SK-N-SH (cell line): ENCODE measurements around the gene NECTIN2. TPM values are rescaled to one million over a fixed set of nuclear protein-coding genes. Genes with fewer than 3 reads are reported as not detected.

ENCODE experiments used
- CTCF ChIA-PET: fragments of 300-600, 350-600 bp; formaldehyde crosslinking; extraction: SDS; loops from one replicate; lab custom pipeline; 2021; lab: Yijun Ruan, JAX
- POLR2A ChIA-PET: fragments of 350-600 bp; sonication (Branson Sonifier 250); formaldehyde crosslinking; extraction: SDS; loops from one replicate; lab custom pipeline; 2020; ENCODE audit warnings: antibody characterized with exemption, inconsistent platforms; lab: Yijun Ruan, JAX
- DNase-seq: peaks from one replicate; pipeline ENCODE4 v3.0.0; 2012
- H2AFZ ChIP-seq: fragments of 200-600 bp; sonication (generic); 2 replicates; pipeline ENCODE4 v1.8.1; 2016; ENCODE audit warnings: antibody characterized with exemption, mild to moderate bottlenecking, low read depth
- H3F3A ChIP-seq: fragments of 200-600 bp; sonication (generic); replicated peaks from 2 replicates; pipeline ENCODE3; 2016; ENCODE audit warnings: antibody characterized with exemption, mild to moderate bottlenecking; ENCODE audit not compliant: insufficient read depth
- H3K27ac ChIP-seq, 2 experiments: fragments of 200-500 bp in 1 of 2; fragments of 200-600 bp in 1 of 2; sonication (Bioruptor generic) in 1 of 2; sonication (generic), shearing (Covaris generic) in 1 of 2; 2 replicates each; pipeline versions ENCODE4 v1.5.1 to v1.6.1; 2014 to 2016; ENCODE audit warnings: low read depth in 2 of 2, inconsistent platforms in 1 of 2, low read length in 1 of 2, mild to moderate bottlenecking in 1 of 2, mixed read lengths in 1 of 2
- H3K27me3 ChIP-seq: fragments of 200-600 bp; sonication (generic), shearing (Covaris generic); 2 replicates; pipeline ENCODE4 v1.6.1; 2016; ENCODE audit warnings: mixed run types; ENCODE audit not compliant: insufficient read depth
- H3K36me3 ChIP-seq, 2 experiments: fragments of 200-500 bp in 1 of 2; fragments of 200-600 bp in 1 of 2; sonication (Bioruptor generic) in 1 of 2; sonication (generic) in 1 of 2; replicated peaks in 1 of 2; 2 replicates each; pipeline versions ENCODE3 to v1.5.1; 2014 to 2016; ENCODE audit warnings: low read length in 1 of 2, mild to moderate bottlenecking in 1 of 2; ENCODE audit not compliant: insufficient read depth in 2 of 2, control insufficient read depth in 1 of 2
- H3K4me1 ChIP-seq, 2 experiments: fragments of 200-500 bp in 1 of 2; fragments of 200-600 bp in 1 of 2; sonication (Bioruptor generic) in 1 of 2; sonication (generic), shearing (Covaris generic) in 1 of 2; 2 replicates each; pipeline versions ENCODE4 v1.5.1 to v1.6.1; 2014 to 2016; ENCODE audit warnings: low read depth in 1 of 2, low read length in 1 of 2, mixed run types in 1 of 2; ENCODE audit not compliant: insufficient read depth in 2 of 2, control insufficient read depth in 1 of 2
- H3K4me2 ChIP-seq: fragments of 200-600 bp; sonication (generic), shearing (Covaris generic); 2 replicates; pipeline ENCODE4 v1.6.1; 2017; ENCODE audit warnings: mixed run types
- H3K4me3 ChIP-seq, 2 experiments: fragments of 200-500 bp in 1 of 2; fragments of 200-600 bp in 1 of 2; sonication (Bioruptor generic) in 1 of 2; sonication (generic), shearing (Covaris generic) in 1 of 2; 2 replicates each; pipeline versions ENCODE4 v1.5.1 to v1.8.1; 2014 to 2016; ENCODE audit warnings: low read depth in 2 of 2, inconsistent platforms in 1 of 2, low read length in 1 of 2, mild to moderate bottlenecking in 1 of 2, mixed read lengths in 1 of 2, moderate library complexity in 1 of 2
- H3K79me2 ChIP-seq: fragments of 200-600 bp; sonication (generic); 2 replicates; pipeline ENCODE4 v1.8.1; 2017; ENCODE audit warnings: mild to moderate bottlenecking; ENCODE audit not compliant: insufficient read depth
- H3K9ac ChIP-seq: fragments of 200-600 bp; sonication (generic); 2 replicates; pipeline ENCODE4 v1.6.1; 2017; ENCODE audit warnings: mixed run types
- H3K9me2 ChIP-seq: fragments of 200-600 bp; sonication (generic); 2 replicates; pipeline ENCODE4 v1.6.1; 2017; ENCODE audit warnings: mixed run types
- H3K9me3 ChIP-seq: fragments of 200-600 bp; sonication (generic); 2 replicates; pipeline ENCODE4 v1.6.1; 2017; ENCODE audit warnings: mixed run types, mild to moderate bottlenecking, moderate library complexity
- H4K20me1 ChIP-seq: fragments of 200-600 bp; sonication (generic); 2 replicates; pipeline ENCODE4 v1.6.1; 2017; ENCODE audit warnings: mild to moderate bottlenecking, mixed run types; ENCODE audit not compliant: insufficient read depth
- FOSL2 ChIP-seq: IDR thresholded peaks from 2 replicates; pipeline ENCODE4 v1.4.0; 2012; ENCODE audit warnings: low read depth, mild to moderate bottlenecking, moderate library complexity, borderline replicate concordance
- FOXJ3 ChIP-seq: sonication (generic); formaldehyde crosslinking; IDR thresholded peaks from 2 replicates; pipeline ENCODE4 v1.5.1; 2020; ENCODE audit warnings: mild to moderate bottlenecking, missing genetic modification reagents
- FOXM1 ChIP-seq: IDR thresholded peaks from 2 replicates; pipeline ENCODE4 v1.4.0; 2012; ENCODE audit warnings: low read depth, mild to moderate bottlenecking
- GABPA ChIP-seq: IDR thresholded peaks from 2 replicates; pipeline ENCODE4 v1.4.0; 2012; ENCODE audit warnings: low read depth, mild to moderate bottlenecking
- GATA2 ChIP-seq: sonication (generic); formaldehyde crosslinking; IDR thresholded peaks from 2 replicates; pipeline ENCODE4 v1.5.0; 2020; ENCODE audit warnings: mild to moderate bottlenecking, missing genetic modification reagents
- IRF3 ChIP-seq: fragments of 150-350 bp; IDR thresholded peaks from 2 replicates; pipeline ENCODE4 v1.6.1; 2016; ENCODE audit warnings: mild to moderate bottlenecking, low read depth, low read length
- JUND ChIP-seq: IDR thresholded peaks from 2 replicates; pipeline ENCODE4 v1.4.0; 2012
- MXI1 ChIP-seq: IDR thresholded peaks from 2 replicates; pipeline ENCODE4 v1.6.1; 2012; ENCODE audit warnings: mild to moderate bottlenecking, low read depth, low read length, improper control_type of control experiment
- POLR2AphosphoS5 ChIP-seq: IDR thresholded peaks from 2 replicates; pipeline ENCODE4 v1.6.1; 2012; ENCODE audit warnings: low read depth, low read length
- RAD21 ChIP-seq: IDR thresholded peaks from 2 replicates; pipeline ENCODE4 v1.6.1; 2012; ENCODE audit warnings: mild to moderate bottlenecking, low read length
- REST ChIP-seq: IDR thresholded peaks from 2 replicates; pipeline ENCODE4 v1.6.1; 2012; ENCODE audit warnings: mild to moderate bottlenecking, low read depth, low read length, moderate library complexity
- RFX5 ChIP-seq: IDR thresholded peaks from 2 replicates; pipeline ENCODE4 v1.6.1; 2012; ENCODE audit warnings: mild to moderate bottlenecking, improper control_type of control experiment, low read length
- RXRA ChIP-seq: IDR thresholded peaks from 2 replicates; pipeline ENCODE4 v1.4.0; 2012; ENCODE audit warnings: low read depth, mild to moderate bottlenecking, borderline replicate concordance
- SMC3 ChIP-seq: IDR thresholded peaks from 2 replicates; pipeline ENCODE4 v1.6.1; 2012; ENCODE audit warnings: low read depth, low read length, improper control_type of control experiment
- TAF1 ChIP-seq: IDR thresholded peaks from 2 replicates; pipeline ENCODE4 v1.6.1; 2012; ENCODE audit warnings: low read depth, mild to moderate bottlenecking, low read length, moderate library complexity, borderline replicate concordance
- TCF12 ChIP-seq: IDR thresholded peaks from 2 replicates; pipeline ENCODE4 v1.4.0; 2012
- USF2 ChIP-seq: fragments of 150-350 bp; IDR thresholded peaks from 2 replicates; pipeline ENCODE4 v1.6.1; 2017; ENCODE audit warnings: antibody characterized with exemption, low read length, low read depth, borderline replicate concordance
- WGBS: methylation state at CpG from one replicate; pipeline ENCODE4 v1.1.6; 2017; ENCODE audit warnings: low lambda C conversion rate; 5-methylcytosine and 5-hydroxymethylcytosine counted together
- polyA plus RNA-seq, 3 experiments: library from polyadenylated mRNA; depleted of rRNA; stranded (reverse); fragments of >200 nt; gene quantifications; 2 replicates each; pipeline ENCODE4 v1.2.3, GENCODE V29; 2012

The NECTIN2 gene
- polyA plus RNA-seq, 1 of the 3 experiments (the other 2 are of a cell fraction) = 121 TPM

GRCh38 chr19:44872661-44873060, 26.6 kb downstream of the NECTIN2 start:
- no peak overlapping the region for H3K9ac ChIP-seq
- H3K79me2 ChIP-seq = peaks cover 22% of the 10 kb centered on the region
- H3K27ac ChIP-seq = no peak overlapping the region
- peaks cover 0 to 20% of the 10 kb centered on the region in 2 experiments; a peak in 3 of 4 replicates for H3K4me1 ChIP-seq
- TF ChIP-seq FOXJ3 (CRISPR knock-in tag) (no peak), IRF3 (no peak), POLR2AphosphoS5 (no peak), RAD21 (no peak), FOSL2 (no peak), USF2 (no peak), GABPA (no peak), RXRA (no peak), MXI1 (no peak), JUND (no peak), REST (no peak), TCF12 (no peak), RFX5 (no peak), TAF1 (no peak), FOXM1 (no peak), GATA2 (CRISPR knock-in tag) (no peak), SMC3 (no peak)
- no peaks in the 10 kb centered on the region for H3K9me3 ChIP-seq
- H3K4me3 ChIP-seq = no peak overlapping the region
- no peak for DNase-seq
- H3K36me3 ChIP-seq = peaks cover 28 to 32% of the 10 kb centered on the region in 2 experiments
- no peaks in the 10 kb centered on the region for H3K9me2 ChIP-seq
- 81% methylated on average over 4 of the region's 4 CpGs for WGBS
- ChIA-PET CTCF (interaction anchor here (0.8 kb wide), 1 partner anchor 282 kb away, joined by 3 read pairs; no protein-coding TSS in a partner anchor), POLR2A (no interaction called here)
- H3K4me2 ChIP-seq = no peak overlapping the region
- no peaks in the 10 kb centered on the region for H3K27me3 ChIP-seq
- peaks cover 38% of the 10 kb centered on the region for H3F3A ChIP-seq
- H4K20me1 ChIP-seq = no peaks in the 10 kb centered on the region
- no peak overlapping the region for H2AFZ ChIP-seq
